ENCODE results near the gene MCM7. TPM values are rescaled to one million over a fixed set of nuclear protein-coding genes. Genes with fewer than 3 reads are reported as not detected.

Gene MCM7
- total RNA-seq, 2 donors from 2014 or later = 219 to 242 TPM

- WGBS, 2 experiments (ENCODE audit: insufficient coverage in 1 of 2, insufficient read length in 1 of 2) = 91 to 96% methylated on average over 4 of the region's 4 CpGs
- Histone ChIP-seq H3K27me3 (ENCODE audit: control insufficient read depth, insufficient read depth, low read length, poor library complexity, severe bottlenecking) (no peaks in the 10 kb centered on the region), H3K27ac (ENCODE audit: low read depth, low read length) (no peak overlapping the region), H3K9ac (ENCODE audit: extremely low read depth, low read length, poor library complexity, severe bottlenecking) (no peak overlapping the region), H3K36me3 (ENCODE audit: control insufficient read depth, insufficient read depth, low read length) (peaks cover 79% of the 10 kb centered on the region), H3K9me3 (ENCODE audit: control insufficient read depth, low read length) (no peaks in the 10 kb centered on the region), H3K4me1 (ENCODE audit: control insufficient read depth, insufficient read depth, low read length) (no peaks in the 10 kb centered on the region), H3K4me3 (ENCODE audit: low read length) (no peak overlapping the region)
- Mint-ChIP-seq H3K27ac (no peak overlapping the region), H3K4me1 (no peaks in the 10 kb centered on the region), H3K36me3 (ENCODE audit: low read depth) (peaks cover 87% of the 10 kb centered on the region), H3K27me3 (ENCODE audit: insufficient read depth) (no peaks in the 10 kb centered on the region), H3K9me3 (peaks cover 25% of the 10 kb centered on the region), H3K4me3 (no peak overlapping the region)
- DNase-seq = no peak
- no peak for TF ChIP-seq CTCF (conservative IDR thresholded peaks at IDR 0.05)
These were observed 37.8 kb downstream of the MCM7 start for GRCh38 chr7:100063376-100063775.

- Histone ChIP-seq H3K9me3 (ENCODE audit: control insufficient read depth, low read length) (no peaks in the 10 kb centered on the region), H3K4me3 (ENCODE audit: low read length) (no peak overlapping the region), H3K27me3 (ENCODE audit: control insufficient read depth, insufficient read depth, low read length, poor library complexity, severe bottlenecking) (no peaks in the 10 kb centered on the region), H3K36me3 (ENCODE audit: control insufficient read depth, insufficient read depth, low read length) (peaks cover 86% of the 10 kb centered on the region), H3K9ac (ENCODE audit: extremely low read depth, low read length, poor library complexity, severe bottlenecking) (no peak overlapping the region), H3K4me1 (ENCODE audit: control insufficient read depth, insufficient read depth, low read length) (no peaks in the 10 kb centered on the region), H3K27ac (ENCODE audit: low read depth, low read length) (no peak overlapping the region)
- Mint-ChIP-seq H3K4me3 (no peak overlapping the region), H3K4me1 (no peaks in the 10 kb centered on the region), H3K9me3 (peaks cover 16% of the 10 kb centered on the region), H3K27ac (no peak overlapping the region), H3K36me3 (ENCODE audit: low read depth) (peaks cover 88% of the 10 kb centered on the region), H3K27me3 (ENCODE audit: insufficient read depth) (no peaks in the 10 kb centered on the region)
- no peak for DNase-seq
- 95 to 96% methylated on average over 9 to 11 of the region's 11 CpGs for WGBS, 2 experiments (ENCODE audit: insufficient coverage in 1 of 2, insufficient read length in 1 of 2)
- TF ChIP-seq CTCF (conservative IDR thresholded peaks at IDR 0.05) = no peak
These were observed 39.5 kb downstream of the MCM7 start for GRCh38 chr7:100061518-100062193.

- Histone ChIP-seq H3K9me3 (ENCODE audit: control insufficient read depth, low read length) (no peaks in the 10 kb centered on the region), H3K27ac (ENCODE audit: low read depth, low read length) (no peak overlapping the region), H3K27me3 (ENCODE audit: control insufficient read depth, insufficient read depth, low read length, poor library complexity, severe bottlenecking) (no peaks in the 10 kb centered on the region), H3K36me3 (ENCODE audit: control insufficient read depth, insufficient read depth, low read length) (peaks cover 72% of the 10 kb centered on the region), H3K9ac (ENCODE audit: extremely low read depth, low read length, poor library complexity, severe bottlenecking) (no peak overlapping the region), H3K4me1 (ENCODE audit: control insufficient read depth, insufficient read depth, low read length) (no peaks in the 10 kb centered on the region), H3K4me3 (ENCODE audit: low read length) (no peak overlapping the region)
- H3K4me1 Mint-ChIP-seq = no peaks in the 10 kb centered on the region
- no peak overlapping the region for H3K4me3 Mint-ChIP-seq
- no peak overlapping the region for H3K27ac Mint-ChIP-seq
- 90 to 93% methylated on average over 5 of the region's 5 CpGs for WGBS, 2 experiments (ENCODE audit: insufficient coverage in 1 of 2, insufficient read length in 1 of 2)
- TF ChIP-seq CTCF (conservative IDR thresholded peaks at IDR 0.05) = no peak
- no peak for DNase-seq
- H3K27me3 Mint-ChIP-seq (ENCODE audit: insufficient read depth) = no peaks in the 10 kb centered on the region
- peaks cover 7% of the 10 kb centered on the region for H3K9me3 Mint-ChIP-seq
- H3K36me3 Mint-ChIP-seq (ENCODE audit: low read depth) = peaks cover 71% of the 10 kb centered on the region
These were observed 41.9 kb downstream of the MCM7 start for GRCh38 chr7:100059251-100059739.
